ENCODE data around the gene LRMDA.
"Not testable (repeated sequence)": the region's sequence is repeated elsewhere in the genome, so short reads cannot be mapped to it uniquely, and the experiment has no call there.

Gene LRMDA

GRCh38 chr10:75722609-75723008, 291.2 kb downstream of the LRMDA start:
- DNase-seq: no peak

- DNase-seq: peak; percentile 30
These were observed 292.0 kb downstream of the LRMDA start for GRCh38 chr10:75723319-75723980.

- no peak for DNase-seq
These were observed 292.6 kb downstream of the LRMDA start for GRCh38 chr10:75724047-75724446.

- no peak for DNase-seq
These were observed 295.4 kb downstream of the LRMDA start for GRCh38 chr10:75726522-75727483.

- no peak for DNase-seq
These were observed 299.4 kb downstream of the LRMDA start for GRCh38 chr10:75730847-75731246.

- no peak for DNase-seq
These were observed 301.9 kb downstream of the LRMDA start for GRCh38 chr10:75733135-75733890.

GRCh38 chr10:75736151-75736640, 304.8 kb downstream of the LRMDA start:
- no peak for DNase-seq

- no peak for DNase-seq
These were observed 305.6 kb downstream of the LRMDA start for GRCh38 chr10:75736889-75737579.

GRCh38 chr10:75737580-75737949, 306.1 kb downstream of the LRMDA start:
- DNase-seq: no peak

- DNase-seq: no peak
These were observed 307.5 kb downstream of the LRMDA start for GRCh38 chr10:75738924-75739323.

GRCh38 chr10:75739414-75740143, 308.2 kb downstream of the LRMDA start:
- peak; percentile 94 for DNase-seq

GRCh38 chr10:75740541-75740940, 309.1 kb downstream of the LRMDA start:
- no peak for DNase-seq

- DNase-seq: no peak
These were observed 310.9 kb downstream of the LRMDA start for GRCh38 chr10:75742355-75742754.

GRCh38 chr10:75743291-75743778, 311.9 kb downstream of the LRMDA start:
- DNase-seq: no peak

GRCh38 chr10:75744261-75744660, 312.8 kb downstream of the LRMDA start:
- DNase-seq: no peak

- no peak for DNase-seq
These were observed 314.9 kb downstream of the LRMDA start for GRCh38 chr10:75746356-75746755.

GRCh38 chr10:75750093-75750875, 318.9 kb downstream of the LRMDA start:
- DNase-seq: not testable (repeated sequence)

GRCh38 chr10:75751232-75751631, 319.8 kb downstream of the LRMDA start:
- no peak for DNase-seq

- no peak for DNase-seq
These were observed 322.2 kb downstream of the LRMDA start for GRCh38 chr10:75753621-75754020.

- DNase-seq: no peak
These were observed 322.8 kb downstream of the LRMDA start for GRCh38 chr10:75754096-75754831.

Measured in DMS153 (cell line).